AG04450 (cell line): ENCODE measurements around the gene CACNA1C. TPM values are rescaled to one million over a fixed set of nuclear protein-coding genes. Genes with fewer than 3 reads are reported as not detected.

Source experiments
- CTCF ChIA-PET: fragments of 300-600, 350-600 bp; formaldehyde crosslinking; extraction: SDS; loops from one replicate; lab custom pipeline; 2022; ENCODE audit warnings: antibody characterized with exemption, inconsistent platforms; lab: Charles Lee
- POLR2A ChIA-PET: fragments of 350-600 bp; formaldehyde crosslinking; extraction: SDS; loops from one replicate; lab custom pipeline; 2021; ENCODE audit warnings: antibody characterized with exemption, inconsistent platforms; lab: Yijun Ruan, JAX
- DNase-seq: peaks from one replicate; pipeline ENCODE4 v3.0.0-alpha.2; 2011; ENCODE audit warnings: low read depth, low spot score
- H3K27ac ChIP-seq: one replicate; pipeline ENCODE4 v1.5.1; 2012; ENCODE audit warnings: low read depth, low read length, control low read depth
- H3K27me3 ChIP-seq: one replicate; pipeline ENCODE4 v1.6.0; 2012; ENCODE audit warnings: low read length; ENCODE audit not compliant: control insufficient read depth, insufficient read depth
- H3K4me3 ChIP-seq: 2 replicates; pipeline ENCODE4 v1.5.1; 2011; ENCODE audit warnings: mild to moderate bottlenecking, low read depth, low read length, control low read depth
- H3K9me3 ChIP-seq: 2 replicates; pipeline ENCODE4 v1.5.1; 2012; ENCODE audit warnings: low read length; ENCODE audit not compliant: control insufficient read depth, insufficient read depth
- polyA plus RNA-seq: library from polyadenylated mRNA; depleted of rRNA; stranded (reverse); fragments of >200 nt; gene quantifications from 2 replicates; pipeline ENCODE4 v1.2.3, GENCODE V29; 2011
- TF ChIP-seq, protein P1 (sequence below): IDR thresholded peaks from 2 replicates; pipeline ENCODE4 v1.5.1; 2011; ENCODE audit warnings: low read depth, low read length, control low read depth, inconsistent platforms

The CACNA1C gene
- polyA plus RNA-seq, 1 experiment, result 5.9 TPM

DNA sequence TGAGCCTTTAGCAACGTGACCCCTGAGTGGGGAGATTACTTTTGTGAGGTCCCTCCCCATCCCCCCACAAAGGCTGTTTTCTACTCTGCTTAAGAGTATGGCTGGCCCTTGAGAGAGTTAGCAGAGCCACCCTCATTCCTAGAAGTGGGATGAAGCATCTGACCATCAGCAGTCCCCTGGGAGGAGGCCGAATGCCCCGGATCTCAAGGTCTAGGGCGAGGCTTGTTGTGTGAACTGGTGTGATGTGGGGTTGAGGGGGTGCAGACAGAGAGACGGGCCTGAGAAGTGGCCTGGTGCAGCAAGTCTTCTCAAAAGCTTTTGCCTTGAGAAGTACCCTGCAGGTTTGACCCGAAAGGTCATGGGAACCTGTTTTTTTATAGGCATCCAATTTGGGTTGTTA, 589.0 kb downstream of the CACNA1C start:
- Histone ChIP-seq H3K27ac (no peak overlapping the region), H3K27me3 (no peaks in the 10 kb centered on the region), H3K4me3 (no peak overlapping the region), H3K9me3 (no peaks in the 10 kb centered on the region; the same call in 1 of the 2 replicates)
- ChIA-PET CTCF (no interaction called here), POLR2A (no interaction called here)
- DNase-seq, result no peak
- TF ChIP-seq, protein P1, sequence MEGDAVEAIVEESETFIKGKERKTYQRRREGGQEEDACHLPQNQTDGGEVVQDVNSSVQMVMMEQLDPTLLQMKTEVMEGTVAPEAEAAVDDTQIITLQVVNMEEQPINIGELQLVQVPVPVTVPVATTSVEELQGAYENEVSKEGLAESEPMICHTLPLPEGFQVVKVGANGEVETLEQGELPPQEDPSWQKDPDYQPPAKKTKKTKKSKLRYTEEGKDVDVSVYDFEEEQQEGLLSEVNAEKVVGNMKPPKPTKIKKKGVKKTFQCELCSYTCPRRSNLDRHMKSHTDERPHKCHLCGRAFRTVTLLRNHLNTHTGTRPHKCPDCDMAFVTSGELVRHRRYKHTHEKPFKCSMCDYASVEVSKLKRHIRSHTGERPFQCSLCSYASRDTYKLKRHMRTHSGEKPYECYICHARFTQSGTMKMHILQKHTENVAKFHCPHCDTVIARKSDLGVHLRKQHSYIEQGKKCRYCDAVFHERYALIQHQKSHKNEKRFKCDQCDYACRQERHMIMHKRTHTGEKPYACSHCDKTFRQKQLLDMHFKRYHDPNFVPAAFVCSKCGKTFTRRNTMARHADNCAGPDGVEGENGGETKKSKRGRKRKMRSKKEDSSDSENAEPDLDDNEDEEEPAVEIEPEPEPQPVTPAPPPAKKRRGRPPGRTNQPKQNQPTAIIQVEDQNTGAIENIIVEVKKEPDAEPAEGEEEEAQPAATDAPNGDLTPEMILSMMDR, result no peak

DNA sequence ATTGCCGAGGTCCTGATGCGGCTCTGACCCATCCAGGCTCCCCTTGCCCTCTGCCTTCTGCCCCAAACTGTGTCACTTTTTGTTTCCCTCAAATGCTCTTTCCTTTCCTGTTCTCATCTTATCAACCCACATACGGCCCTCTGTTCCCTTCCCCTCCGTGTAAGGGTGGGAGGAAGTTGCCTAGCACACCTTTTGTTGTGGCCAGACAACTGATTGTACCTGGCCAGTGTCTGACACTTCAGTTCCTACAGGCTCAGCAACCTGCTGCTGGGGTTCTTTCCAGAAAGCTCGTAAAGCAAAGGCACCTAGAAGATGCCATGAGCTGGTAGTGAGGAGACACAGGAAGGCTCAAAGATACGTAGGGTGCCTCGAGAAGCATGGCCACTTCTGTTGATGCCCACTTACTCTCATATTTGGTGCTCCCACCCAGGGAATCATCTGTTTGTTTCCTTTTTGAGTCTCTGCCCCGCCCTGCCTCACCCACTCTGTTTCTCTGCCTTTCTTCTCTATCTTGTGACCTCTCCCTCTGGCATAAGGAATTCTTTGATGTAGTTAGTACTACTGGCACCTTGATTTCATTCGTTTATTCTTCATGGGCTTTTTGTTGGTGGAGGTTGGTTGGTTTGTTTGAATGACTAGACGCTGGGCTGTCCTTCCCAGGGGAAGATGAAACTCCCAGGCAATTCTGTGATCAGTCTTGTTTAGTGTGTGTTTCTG, 589.5 kb downstream of the CACNA1C start:
- DNase-seq, result no peak
- no peaks in the 10 kb centered on the region; the same call in 1 of the 2 replicates for H3K9me3 ChIP-seq
- ChIA-PET POLR2A (no interaction called here), CTCF (interaction anchor here (0.6 to 0.7 kb wide), 2 partner anchors 70 to 281 kb away, joined by 3 to 4 read pairs; no protein-coding TSS in a partner anchor)
- H3K4me3 ChIP-seq, result no peak overlapping the region
- TF ChIP-seq, protein P1, result no peak
- H3K27ac ChIP-seq, result no peak overlapping the region
- H3K27me3 ChIP-seq, result no peaks in the 10 kb centered on the region

DNA sequence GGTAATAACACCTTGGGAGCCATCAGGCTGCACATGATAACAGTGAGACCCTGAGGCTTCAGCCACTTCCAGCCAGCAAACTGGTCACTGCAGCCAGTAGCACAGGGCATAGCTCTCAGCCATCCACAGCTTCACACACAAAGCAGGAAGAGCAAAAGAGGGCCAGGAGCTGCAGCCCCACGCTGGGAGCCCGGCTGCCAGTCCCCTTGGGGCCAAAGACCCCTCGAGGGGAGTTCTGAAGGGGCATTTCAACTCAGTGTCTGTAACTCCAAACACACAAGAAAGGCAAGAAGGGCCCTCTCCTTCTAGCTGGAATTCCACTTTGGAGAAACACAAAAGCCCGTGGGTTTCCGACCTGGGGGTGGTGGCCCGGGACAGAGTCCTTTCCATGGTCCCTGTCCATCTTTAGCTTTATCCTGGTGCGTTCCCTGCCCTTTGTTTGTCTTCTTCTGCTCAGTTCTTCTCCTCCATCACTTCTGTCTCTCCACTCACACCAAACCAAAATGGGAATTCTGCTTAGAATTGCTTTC, 590.2 kb downstream of the CACNA1C start:
- no peaks in the 10 kb centered on the region; the same call in 1 of the 2 replicates for H3K9me3 ChIP-seq
- H3K4me3 ChIP-seq, result no peak overlapping the region
- ChIA-PET POLR2A (no interaction called here), CTCF (interaction anchor here (0.6 to 0.7 kb wide), 2 partner anchors 69 to 282 kb away, joined by 3 to 4 read pairs; no protein-coding TSS in a partner anchor)
- no peak overlapping the region for H3K27ac ChIP-seq
- DNase-seq, result no peak
- TF ChIP-seq, protein P1, result no peak
- no peaks in the 10 kb centered on the region for H3K27me3 ChIP-seq

DNA sequence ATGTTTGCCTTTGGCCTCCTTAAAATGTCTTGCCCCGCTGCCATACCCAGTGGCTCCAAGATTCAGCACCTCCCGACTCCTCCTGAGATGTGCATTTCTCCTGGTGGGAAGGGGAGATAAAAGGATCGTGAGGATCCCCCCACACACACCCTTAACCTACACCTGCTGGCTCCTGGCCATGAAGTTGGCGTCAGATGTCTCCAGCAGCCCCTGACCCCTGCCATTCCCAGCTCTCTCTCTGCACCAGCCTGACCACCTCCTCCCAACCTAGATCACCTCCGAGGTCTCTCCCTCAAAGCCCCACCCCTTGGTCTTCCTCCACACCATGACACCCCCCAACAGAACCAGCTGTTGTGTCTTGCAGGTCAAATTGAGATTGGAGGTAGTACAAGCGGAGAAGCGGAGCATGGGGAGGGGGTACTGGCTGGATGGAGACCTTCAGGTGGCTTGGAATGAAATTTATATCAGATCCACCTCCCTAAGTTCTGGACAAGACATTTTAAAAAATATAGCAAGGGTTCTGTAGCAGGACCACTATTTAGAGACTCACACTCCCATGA, 590.9 kb downstream of the CACNA1C start:
- ChIA-PET POLR2A (no interaction called here), CTCF (no interaction called here)
- no peaks in the 10 kb centered on the region; the same call in 1 of the 2 replicates for H3K9me3 ChIP-seq
- H3K27ac ChIP-seq, result no peak overlapping the region
- TF ChIP-seq, protein P1, result no peak
- H3K4me3 ChIP-seq, result no peak overlapping the region
- no peak for DNase-seq
- no peaks in the 10 kb centered on the region for H3K27me3 ChIP-seq
